Measurements from ENCODE around the gene PRDM1. TPM values are rescaled to one million over a fixed set of nuclear protein-coding genes. Genes with fewer than 3 reads are reported as not detected.

Gene PRDM1
- total and polyA plus RNA-seq, 2 of the 13 experiments (the other 11 are each of a cell fraction or from before 2014, with no cell fraction given) = 0.13 TPM; not detected in 1

- TF ChIP-seq RNF219 (CRISPR knock-in tag; IDR thresholded peaks at IDR 0.05) (no peak), POLR2G (IDR thresholded peaks at IDR 0.05; ENCODE audit: low read depth, low read length) (no peak), UBTF (CRISPR knock-in tag; IDR thresholded peaks at IDR 0.05) (peak; percentile 69; the same call in 1 of the 2 replicates), FLYWCH1 (CRISPR knock-in tag; IDR thresholded peaks at IDR 0.05) (no peak), ZNF777 (CRISPR knock-in tag; IDR thresholded peaks at IDR 0.05) (no peak), ZBTB37 (CRISPR knock-in tag; IDR thresholded peaks at IDR 0.05) (no peak), HMG20B (CRISPR knock-in tag; conservative IDR thresholded peaks at IDR 0.05) (no peak), CREB3 (CRISPR knock-in tag; IDR thresholded peaks at IDR 0.05) (no peak), ZNF878 (CRISPR knock-in tag; IDR thresholded peaks at IDR 0.05) (no peak), ZNF256 (CRISPR knock-in tag; conservative IDR thresholded peaks at IDR 0.05) (no peak), KLF9 (CRISPR knock-in tag; IDR thresholded peaks at IDR 0.05; ENCODE audit: low read depth) (no peak), ZNF652 (CRISPR knock-in tag; IDR thresholded peaks at IDR 0.05; ENCODE audit: borderline replicate concordance, low read depth) (peak; percentile 69), CTCF (CRISPR knock-in tag; IDR thresholded peaks at IDR 0.05) (peak; percentile 22; the same call in 1 of the 2 replicates), NR2F2 (IDR thresholded peaks at IDR 0.05; ENCODE audit: borderline replicate concordance, low read depth) (no peak), ATAD3A (CRISPR knock-in tag; IDR thresholded peaks at IDR 0.05) (no peak), SMAD9 (CRISPR knock-in tag; IDR thresholded peaks at IDR 0.05) (no peak), ZNF768 (CRISPR knock-in tag; IDR thresholded peaks at IDR 0.05) (no peak), ZFX (CRISPR knock-in tag; IDR thresholded peaks at IDR 0.05; ENCODE audit: low read depth) (no peak), ZBTB21 (CRISPR knock-in tag; IDR thresholded peaks at IDR 0.05) (no peak), IKZF4 (CRISPR knock-in tag; IDR thresholded peaks at IDR 0.05; ENCODE audit: borderline replicate concordance, low read depth, not compliant biosample characterization) (no peak), ZNF274 (CRISPR knock-in tag; IDR thresholded peaks at IDR 0.05) (no peak), MED13 (CRISPR knock-in tag; IDR thresholded peaks at IDR 0.05) (no peak)
Measured at GRCh38 chr6:106085984-106086813, at the start of gene PRDM1 (continued).
